Endothelial cell of umbilical vein (primary cell): Measurements from ENCODE around the gene ZNFX1.

Experiments used
- EZH2 ChIP-seq: IDR thresholded peaks from 2 replicates; pipeline ENCODE4 v1.6.1; 2012; ENCODE audit warnings: borderline replicate concordance, low read depth, mild to moderate bottlenecking, moderate library complexity, low read length, inconsistent platforms; ENCODE audit not compliant: severe bottlenecking
- JUN ChIP-seq: IDR thresholded peaks from 2 replicates; pipeline ENCODE4 v1.6.1; 2011; ENCODE audit warnings: borderline replicate concordance, low read depth; ENCODE audit not compliant: insufficient read length, insufficient read depth
- MYC ChIP-seq: IDR thresholded peaks from one replicate; pipeline ENCODE4 v1.6.1; 2011; ENCODE audit warnings: mild to moderate bottlenecking, low read depth, low read length
- POLR2A ChIP-seq: IDR thresholded peaks from 2 replicates; pipeline ENCODE4 v1.6.1; 2012; ENCODE audit warnings: low read depth, mild to moderate bottlenecking, control low read depth, low read length
- POLR2AphosphoS5 ChIP-seq: IDR thresholded peaks from 2 replicates; pipeline ENCODE4 v1.6.1; 2012; ENCODE audit warnings: low read depth, mild to moderate bottlenecking, control low read depth, low read length, moderate library complexity; ENCODE audit not compliant: insufficient read depth
- TF ChIP-seq, protein P1 (sequence below), 2 donors: IDR thresholded peaks; 1 replicate in 1 of 2; 2 replicates in 1 of 2; pipeline ENCODE4 v1.5.1; 2011; ENCODE audit warnings: low read length in 2 of 2, mild to moderate bottlenecking in 2 of 2, moderate library complexity in 2 of 2, control low read depth in 1 of 2, inconsistent platforms in 1 of 2, low read depth in 1 of 2; ENCODE audit not compliant: insufficient read depth in 1 of 2; ENCODE audit errors: extremely low read depth in 1 of 2

DNA sequence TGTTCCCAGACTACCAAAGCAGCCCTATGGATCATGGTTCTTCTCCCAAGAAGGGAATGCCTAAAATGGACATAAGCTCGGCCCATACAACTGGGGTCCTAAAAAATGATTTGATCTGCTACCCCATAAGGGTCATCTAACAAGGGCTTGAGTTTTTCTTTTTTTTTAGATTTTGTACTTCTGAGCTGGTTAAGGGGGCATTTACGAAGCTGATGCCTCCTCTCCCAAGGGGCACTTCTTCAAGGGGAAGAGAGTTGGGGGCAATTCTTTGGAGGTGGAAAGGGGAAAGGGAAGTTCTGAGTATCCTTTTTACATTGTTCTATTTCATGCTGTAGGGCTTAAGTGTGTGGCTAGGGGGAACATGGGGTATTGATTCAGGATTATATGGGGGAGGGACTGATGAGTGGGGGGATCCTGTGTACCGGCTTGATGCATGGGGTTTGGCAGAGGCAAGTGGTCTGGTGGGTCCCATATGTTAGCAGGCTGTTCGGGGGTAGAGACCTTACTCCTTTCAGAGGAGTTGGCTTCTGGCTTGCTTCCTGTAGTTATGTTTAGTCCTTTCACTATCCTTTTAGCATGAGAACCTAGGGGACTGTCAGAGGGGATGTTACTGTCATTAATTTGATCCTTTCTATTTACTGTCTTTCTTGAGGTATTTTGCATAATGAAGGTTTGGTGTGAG lies 8.1 kb upstream of the ZNFX1 start:
- TF ChIP-seq JUN (no peak), POLR2A (peak; percentile 69), MYC (no peak), POLR2AphosphoS5 (peak; percentile 24), EZH2 (no peak)
- TF ChIP-seq, protein P1, sequence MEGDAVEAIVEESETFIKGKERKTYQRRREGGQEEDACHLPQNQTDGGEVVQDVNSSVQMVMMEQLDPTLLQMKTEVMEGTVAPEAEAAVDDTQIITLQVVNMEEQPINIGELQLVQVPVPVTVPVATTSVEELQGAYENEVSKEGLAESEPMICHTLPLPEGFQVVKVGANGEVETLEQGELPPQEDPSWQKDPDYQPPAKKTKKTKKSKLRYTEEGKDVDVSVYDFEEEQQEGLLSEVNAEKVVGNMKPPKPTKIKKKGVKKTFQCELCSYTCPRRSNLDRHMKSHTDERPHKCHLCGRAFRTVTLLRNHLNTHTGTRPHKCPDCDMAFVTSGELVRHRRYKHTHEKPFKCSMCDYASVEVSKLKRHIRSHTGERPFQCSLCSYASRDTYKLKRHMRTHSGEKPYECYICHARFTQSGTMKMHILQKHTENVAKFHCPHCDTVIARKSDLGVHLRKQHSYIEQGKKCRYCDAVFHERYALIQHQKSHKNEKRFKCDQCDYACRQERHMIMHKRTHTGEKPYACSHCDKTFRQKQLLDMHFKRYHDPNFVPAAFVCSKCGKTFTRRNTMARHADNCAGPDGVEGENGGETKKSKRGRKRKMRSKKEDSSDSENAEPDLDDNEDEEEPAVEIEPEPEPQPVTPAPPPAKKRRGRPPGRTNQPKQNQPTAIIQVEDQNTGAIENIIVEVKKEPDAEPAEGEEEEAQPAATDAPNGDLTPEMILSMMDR (IDR thresholded peaks at IDR 0.05; ENCODE audit: extremely low read depth in 1 of 2, insufficient read depth in 1 of 2, low read depth in 1 of 2, low read length in 2 of 2): no peak
